Panc1 (cell line): ENCODE data around the gene WASF2. TPM values are rescaled to one million over a fixed set of nuclear protein-coding genes. Genes with fewer than 3 reads are reported as not detected.
A peak's percentile ranks its signal among the peaks of the same experiment; 100 is the strongest.

Experiments
- ATAC-seq: fragments of 200-7000 bp; cut with Tn5 transposase; 2 replicates; pipeline ENCODE4 v1.9.1; 2020; ENCODE audit warnings: mild to moderate bottlenecking, moderate library complexity
- BruUV-seq: library from RNA; stranded (reverse); fragments of 400-500 nt; replicated peaks from 2 replicates; lab custom pipeline; 2021; lab: Mats Ljungman, UMichigan
- CTCF ChIA-PET: fragments of 300-600 bp; sonication (Branson Sonifier 250); formaldehyde crosslinking; loops from one replicate; lab custom pipeline; 2022; ENCODE audit warnings: antibody characterized with exemption; lab: Charles Lee
- POLR2A ChIA-PET: fragments of 300-600 bp; sonication (Branson Sonifier 250); formaldehyde crosslinking; loops from one replicate; lab custom pipeline; 2022; ENCODE audit warnings: antibody characterized with exemption; lab: Charles Lee
- DNase-seq: peaks from one replicate; pipeline ENCODE4 v3.0.0-alpha.2; 2010; ENCODE audit warnings: low read depth, low spot score
- H3K27ac ChIP-seq: 2 replicates; pipeline ENCODE4 v1.5.1; 2011; ENCODE audit warnings: mild to moderate bottlenecking, low read length, inconsistent platforms
- H3K27me3 ChIP-seq: fragments of 200-500 bp; sonication (Bioruptor generic); 2 replicates; pipeline ENCODE4 v1.6.0; 2014; ENCODE audit warnings: low read length, inconsistent platforms; ENCODE audit not compliant: control insufficient read depth, insufficient read depth
- H3K36me3 ChIP-seq: fragments of 200-500 bp; sonication (Bioruptor generic); 2 replicates; pipeline ENCODE4 v1.5.1; 2014; ENCODE audit warnings: inconsistent platforms, mild to moderate bottlenecking, low read length, moderate library complexity; ENCODE audit not compliant: control insufficient read depth, insufficient read depth
- H3K4me1 ChIP-seq: 2 replicates; pipeline ENCODE4 v1.5.1; 2011; ENCODE audit warnings: inconsistent platforms, mild to moderate bottlenecking, low read length, moderate library complexity; ENCODE audit not compliant: control insufficient read depth, insufficient read depth
- H3K4me3 ChIP-seq, 2 experiments: 2 replicates each; pipeline ENCODE4 v1.5.1; 2011 to 2012; ENCODE audit warnings: low read depth in 2 of 2, low read length in 2 of 2, mild to moderate bottlenecking in 2 of 2, inconsistent platforms in 1 of 2, moderate library complexity in 1 of 2
- H3K9me3 ChIP-seq: fragments of 200-500 bp; sonication (Bioruptor generic); 2 replicates; pipeline ENCODE4 v1.5.1; 2014; ENCODE audit warnings: low read depth, mild to moderate bottlenecking, inconsistent platforms, low read length, moderate library complexity; ENCODE audit not compliant: control insufficient read depth, insufficient read depth
- CTCF ChIP-seq: fragments of 450-650 bp; IDR thresholded peaks from 2 replicates; pipeline ENCODE4 v1.5.1; 2017; ENCODE audit warnings: mild to moderate bottlenecking
- POLR2AphosphoS5 ChIP-seq: IDR thresholded peaks from 2 replicates; pipeline ENCODE4 v1.6.1; 2012; ENCODE audit warnings: mild to moderate bottlenecking, low read depth, low read length, moderate library complexity
- SIN3A ChIP-seq: IDR thresholded peaks from 2 replicates; pipeline ENCODE4 v1.6.1; 2012; ENCODE audit warnings: low read depth, mild to moderate bottlenecking, low read length, moderate library complexity, borderline replicate concordance; ENCODE audit not compliant: insufficient read depth
- TCF7L2 ChIP-seq: IDR thresholded peaks from 2 replicates; pipeline ENCODE4 v1.6.1; 2011; ENCODE audit warnings: mild to moderate bottlenecking, low read depth, low read length, inconsistent platforms
- in situ Hi-C: cut with HindIII; loops from 2 replicates; pipeline ENCODE4 v1.10.0; 2016; ENCODE audit warnings: low sequenced_read_pairs, low pct_unique_long_range_greater_than_20kb
- intact Hi-C: fragments of 100-400 bp; cut with micrococcal nuclease; formaldehyde crosslinking; loops from one replicate; pipeline ENCODE4 v1.10.0; 2022; ENCODE audit not compliant: unreplicated experiment
- total RNA-seq: library from RNA; stranded (reverse); gene quantifications from one replicate; pipeline ENCODE4 v1.2.1, GENCODE V29; 2021; ENCODE audit not compliant: unreplicated experiment
- TF ChIP-seq, protein P1 (sequence below), 2 experiments: IDR thresholded peaks; 2 replicates each; pipeline ENCODE4 v1.6.1; 2011 to 2012; ENCODE audit warnings: low read depth in 2 of 2, control low read depth in 1 of 2, low read length in 1 of 2, mild to moderate bottlenecking in 1 of 2, moderate library complexity in 1 of 2; ENCODE audit not compliant: insufficient read depth in 1 of 2

Gene WASF2
- total RNA-seq, 1 experiment from 2014 or later = 121 TPM

GRCh38 chr1:27504588-27505419, 14.8 kb upstream of the WASF2 start:
- POLR2A ChIA-PET = no interaction called here
- DNase-seq = no peak

DNA sequence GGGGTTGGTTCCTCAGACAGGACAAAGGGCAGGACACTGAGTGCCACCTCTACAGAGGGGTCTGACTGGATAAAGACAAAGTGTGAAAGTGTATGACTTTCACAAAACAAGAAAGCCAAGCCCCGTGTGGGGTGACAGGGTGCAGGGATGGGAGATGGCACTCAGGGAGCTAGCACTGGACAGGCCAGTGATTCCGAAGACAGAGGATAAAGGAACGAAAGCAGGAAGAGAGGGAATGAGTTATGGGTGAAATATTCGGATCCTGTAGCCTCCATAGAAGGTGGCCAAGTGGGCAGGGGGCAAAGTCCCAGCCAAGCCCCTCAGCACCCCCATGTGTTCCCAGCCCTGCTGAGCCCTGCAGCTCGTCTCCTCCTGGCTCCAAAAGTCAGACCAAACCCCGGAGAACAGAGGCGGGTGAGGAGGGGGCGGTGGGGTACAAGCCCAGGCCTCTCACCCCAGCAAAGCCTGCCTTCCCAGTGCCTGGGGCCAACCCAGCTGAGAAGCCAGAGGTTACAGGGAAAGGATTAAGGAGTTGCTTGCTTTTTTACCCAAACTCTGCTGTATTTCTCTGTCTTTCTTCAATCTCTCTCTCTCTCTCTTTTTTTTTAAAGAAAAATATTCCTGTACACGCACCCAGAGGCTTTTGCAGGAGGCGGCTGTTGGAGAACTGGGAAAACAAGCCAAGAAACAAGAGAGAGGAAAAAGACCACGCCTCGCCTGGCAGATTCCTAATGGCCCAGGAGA, 14.0 kb upstream of the WASF2 start:
- in situ Hi-C loops = no loop called here
- H3K4me1 ChIP-seq = peaks cover 13% of the 10 kb centered on the region
- 0 out of 2 replicates have a peak, but pooled peaks have one; percentile 14 for ATAC-seq
- H3K27me3 ChIP-seq = no peaks in the 10 kb centered on the region
- TF ChIP-seq, protein P1, sequence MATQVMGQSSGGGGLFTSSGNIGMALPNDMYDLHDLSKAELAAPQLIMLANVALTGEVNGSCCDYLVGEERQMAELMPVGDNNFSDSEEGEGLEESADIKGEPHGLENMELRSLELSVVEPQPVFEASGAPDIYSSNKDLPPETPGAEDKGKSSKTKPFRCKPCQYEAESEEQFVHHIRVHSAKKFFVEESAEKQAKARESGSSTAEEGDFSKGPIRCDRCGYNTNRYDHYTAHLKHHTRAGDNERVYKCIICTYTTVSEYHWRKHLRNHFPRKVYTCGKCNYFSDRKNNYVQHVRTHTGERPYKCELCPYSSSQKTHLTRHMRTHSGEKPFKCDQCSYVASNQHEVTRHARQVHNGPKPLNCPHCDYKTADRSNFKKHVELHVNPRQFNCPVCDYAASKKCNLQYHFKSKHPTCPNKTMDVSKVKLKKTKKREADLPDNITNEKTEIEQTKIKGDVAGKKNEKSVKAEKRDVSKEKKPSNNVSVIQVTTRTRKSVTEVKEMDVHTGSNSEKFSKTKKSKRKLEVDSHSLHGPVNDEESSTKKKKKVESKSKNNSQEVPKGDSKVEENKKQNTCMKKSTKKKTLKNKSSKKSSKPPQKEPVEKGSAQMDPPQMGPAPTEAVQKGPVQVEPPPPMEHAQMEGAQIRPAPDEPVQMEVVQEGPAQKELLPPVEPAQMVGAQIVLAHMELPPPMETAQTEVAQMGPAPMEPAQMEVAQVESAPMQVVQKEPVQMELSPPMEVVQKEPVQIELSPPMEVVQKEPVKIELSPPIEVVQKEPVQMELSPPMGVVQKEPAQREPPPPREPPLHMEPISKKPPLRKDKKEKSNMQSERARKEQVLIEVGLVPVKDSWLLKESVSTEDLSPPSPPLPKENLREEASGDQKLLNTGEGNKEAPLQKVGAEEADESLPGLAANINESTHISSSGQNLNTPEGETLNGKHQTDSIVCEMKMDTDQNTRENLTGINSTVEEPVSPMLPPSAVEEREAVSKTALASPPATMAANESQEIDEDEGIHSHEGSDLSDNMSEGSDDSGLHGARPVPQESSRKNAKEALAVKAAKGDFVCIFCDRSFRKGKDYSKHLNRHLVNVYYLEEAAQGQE (IDR thresholded peaks at IDR 0.05; ENCODE audit: insufficient read depth in 1 of 2, low read depth in 2 of 2, low read length in 1 of 2) = no peak
- TF ChIP-seq SIN3A (no peak), CTCF (no peak), POLR2AphosphoS5 (no peak), TCF7L2 (no peak)
- intact Hi-C loops = no loop called here
- ChIA-PET CTCF (no interaction called here), POLR2A (no interaction called here)
- BruUV-seq = no TSS peak
- no peaks in the 10 kb centered on the region for H3K36me3 ChIP-seq
- no peak overlapping the region for H3K4me3 ChIP-seq
- H3K27ac ChIP-seq = peak overlapping the region; percentile 71
- H3K9me3 ChIP-seq = no peaks in the 10 kb centered on the region
- DNase-seq = no peak

More at GRCh38 chr1:27504588-27505419, 14.8 kb upstream of the WASF2 start:
- CTCF ChIA-PET = no interaction called here
- no peak overlapping the region for H3K4me3 ChIP-seq
- no TSS peak for BruUV-seq
- TF ChIP-seq TCF7L2 (no peak), SIN3A (no peak), POLR2AphosphoS5 (no peak), CTCF (no peak)
- TF ChIP-seq, protein P1 (IDR thresholded peaks at IDR 0.05; ENCODE audit: insufficient read depth in 1 of 2, low read depth in 2 of 2, low read length in 1 of 2) = no peak
- in situ Hi-C loops = no loop called here
- H3K27me3 ChIP-seq = no peaks in the 10 kb centered on the region
- H3K9me3 ChIP-seq = no peaks in the 10 kb centered on the region
- H3K4me1 ChIP-seq = peaks cover 13% of the 10 kb centered on the region
- H3K36me3 ChIP-seq = no peaks in the 10 kb centered on the region
- H3K27ac ChIP-seq = peak overlapping the region; percentile 71
- peak; percentile 67 for ATAC-seq
- intact Hi-C loops = no loop called here
